HG03378 (cell line): ENCODE results near the gene CEP76.
A peak's percentile ranks its signal among the peaks of the same experiment; 100 is the strongest.

Source experiments
- ATAC-seq: cut with Tn5 transposase; IDR thresholded peaks from one replicate; pipeline ENCODE4 v1.9.1; 2021; ENCODE audit warnings: mild to moderate bottlenecking, moderate library complexity; ENCODE audit not compliant: unreplicated experiment

Gene CEP76, protein sequence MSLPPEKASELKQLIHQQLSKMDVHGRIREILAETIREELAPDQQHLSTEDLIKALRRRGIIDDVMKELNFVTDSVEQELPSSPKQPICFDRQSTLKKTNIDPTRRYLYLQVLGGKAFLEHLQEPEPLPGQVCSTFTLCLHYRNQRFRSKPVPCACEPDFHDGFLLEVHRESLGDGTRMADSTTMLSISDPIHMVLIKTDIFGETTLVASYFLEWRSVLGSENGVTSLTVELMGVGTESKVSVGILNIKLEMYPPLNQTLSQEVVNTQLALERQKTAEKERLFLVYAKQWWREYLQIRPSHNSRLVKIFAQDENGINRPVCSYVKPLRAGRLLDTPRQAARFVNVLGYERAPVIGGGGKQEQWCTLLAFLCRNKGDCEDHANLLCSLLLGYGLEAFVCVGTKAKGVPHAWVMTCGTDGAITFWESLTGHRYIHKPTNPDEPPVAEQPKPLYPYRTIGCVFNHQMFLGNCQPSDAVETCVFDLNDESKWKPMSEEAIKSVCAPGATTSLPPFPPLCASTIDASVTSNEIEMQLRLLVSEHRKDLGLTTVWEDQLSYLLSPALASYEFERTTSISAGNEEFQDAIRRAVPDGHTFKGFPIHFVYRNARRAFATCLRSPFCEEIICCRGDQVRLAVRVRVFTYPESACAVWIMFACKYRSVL

DNA sequence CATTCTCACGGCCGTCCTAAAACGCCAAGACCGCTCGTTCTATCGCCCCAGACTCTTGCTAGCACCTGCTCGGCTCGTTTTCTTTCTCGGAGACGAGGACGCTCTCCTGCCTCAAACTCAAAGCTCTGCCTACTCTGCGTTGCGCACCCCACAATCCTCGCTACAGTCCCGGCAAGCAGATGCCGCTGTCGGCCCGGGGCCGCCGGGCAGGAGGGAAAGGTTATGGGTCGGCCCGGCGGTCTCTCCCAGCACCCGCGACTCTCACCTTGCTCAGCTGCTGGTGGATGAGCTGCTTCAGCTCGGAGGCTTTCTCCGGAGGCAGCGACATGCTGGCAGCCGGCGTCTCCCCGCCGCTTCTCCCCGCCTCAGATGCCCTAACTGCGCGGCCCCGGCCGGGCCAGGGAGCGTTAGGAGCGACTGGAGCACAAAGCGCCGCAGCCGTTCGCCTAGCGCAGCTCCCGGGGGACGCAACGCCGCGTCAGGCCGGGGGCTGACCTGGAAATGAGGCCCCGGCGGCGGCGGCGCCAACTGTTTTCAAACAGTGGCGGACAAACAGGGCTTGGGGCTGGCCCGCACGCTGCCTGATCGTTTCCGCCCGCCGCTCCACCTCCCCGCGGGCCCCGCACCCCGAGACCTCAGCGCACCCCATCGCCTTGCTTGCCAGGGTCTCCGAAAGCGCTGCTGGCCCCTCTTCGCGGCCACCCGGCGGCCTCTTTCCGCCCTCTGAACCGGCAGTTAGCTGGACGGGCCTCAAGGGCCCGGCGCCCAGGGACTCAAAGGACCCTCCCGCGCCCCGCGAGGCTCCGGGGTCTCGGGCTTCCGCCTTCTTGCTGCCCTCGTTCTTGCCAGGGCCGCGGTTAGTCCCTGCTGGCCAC is at the start of gene CEP76, which contains the start of gene PSMG2:
Gene CEP76, minus strand, starts transcription at position 503 of the 875 bp plus-strand sequence. Its CDS starts 175 bp downstream, at position 328.
Gene PSMG2, plus strand, starts transcription at position 822 of the 875 bp plus-strand sequence. CDS start 66 bp downstream, outside the sequence.
- ATAC-seq = peak; percentile 61

DNA sequence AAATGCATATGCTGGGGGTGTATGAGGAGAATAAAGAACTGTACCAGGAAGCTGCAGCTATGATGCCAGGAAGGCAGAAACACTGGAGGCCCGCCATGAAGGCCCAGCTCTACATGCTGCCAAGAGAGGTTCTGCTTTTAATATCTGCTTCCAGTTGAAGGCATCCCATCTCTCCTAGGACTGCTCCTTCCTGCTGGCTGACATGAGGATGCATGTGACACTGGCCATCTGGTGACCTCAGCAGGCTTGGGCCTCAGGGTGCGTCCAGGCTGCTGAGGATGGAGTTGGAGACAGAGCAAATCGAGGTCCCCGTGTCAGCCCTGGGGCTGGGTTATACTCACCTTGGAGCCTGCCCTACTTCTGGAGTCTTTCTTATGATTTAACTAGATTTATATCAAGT is 49.4 kb upstream of the CEP76 start:
- no peak for ATAC-seq

DNA sequence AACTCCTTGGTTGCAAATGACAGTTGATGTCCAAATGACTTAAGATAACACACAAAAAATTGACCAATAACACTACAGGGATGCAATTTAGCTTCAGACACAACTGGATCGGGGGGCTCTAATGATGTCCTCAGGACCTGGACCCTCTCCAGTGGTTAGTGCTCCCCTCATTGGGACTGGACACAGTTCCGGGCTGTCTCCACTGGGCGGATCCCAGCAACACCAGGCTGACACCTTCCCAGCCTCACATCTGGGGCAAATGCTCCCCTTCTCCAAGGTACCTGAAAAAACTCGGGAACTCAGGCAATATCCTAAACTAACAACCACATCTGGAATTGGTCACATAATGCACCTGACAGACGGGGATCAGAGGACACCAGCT is 49.0 kb upstream of the CEP76 start:
- ATAC-seq = no peak

- ATAC-seq = no peak
These were observed 48.4 kb upstream of the CEP76 start for GRCh38 chr18:12750715-12751502.

GRCh38 chr18:12750076-12750714 is 47.7 kb upstream of the CEP76 start:
- no peak for ATAC-seq

DNA sequence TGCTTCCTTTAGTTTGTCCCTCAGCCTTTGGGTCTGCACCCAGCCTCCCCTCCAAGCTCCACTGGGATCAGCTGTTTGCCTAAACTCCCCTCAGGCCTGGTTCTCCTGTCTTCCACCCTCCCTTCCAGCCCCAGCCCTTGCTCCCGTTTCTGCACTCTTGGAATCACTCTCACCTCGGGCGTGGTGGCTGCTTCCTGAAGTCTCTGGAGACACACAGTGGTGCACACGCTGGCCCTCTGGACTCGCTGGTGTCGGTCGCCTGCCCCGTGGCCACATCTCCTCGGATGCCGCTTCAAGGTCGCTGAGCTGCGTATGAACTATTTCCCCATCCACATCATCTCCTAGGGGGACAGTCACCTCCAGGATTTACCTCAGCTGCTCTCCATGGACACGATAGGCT is 46.6 kb upstream of the CEP76 start:
- ATAC-seq = no peak

- no peak for ATAC-seq
These were observed 46.1 kb upstream of the CEP76 start for GRCh38 chr18:12748671-12749070.

DNA sequence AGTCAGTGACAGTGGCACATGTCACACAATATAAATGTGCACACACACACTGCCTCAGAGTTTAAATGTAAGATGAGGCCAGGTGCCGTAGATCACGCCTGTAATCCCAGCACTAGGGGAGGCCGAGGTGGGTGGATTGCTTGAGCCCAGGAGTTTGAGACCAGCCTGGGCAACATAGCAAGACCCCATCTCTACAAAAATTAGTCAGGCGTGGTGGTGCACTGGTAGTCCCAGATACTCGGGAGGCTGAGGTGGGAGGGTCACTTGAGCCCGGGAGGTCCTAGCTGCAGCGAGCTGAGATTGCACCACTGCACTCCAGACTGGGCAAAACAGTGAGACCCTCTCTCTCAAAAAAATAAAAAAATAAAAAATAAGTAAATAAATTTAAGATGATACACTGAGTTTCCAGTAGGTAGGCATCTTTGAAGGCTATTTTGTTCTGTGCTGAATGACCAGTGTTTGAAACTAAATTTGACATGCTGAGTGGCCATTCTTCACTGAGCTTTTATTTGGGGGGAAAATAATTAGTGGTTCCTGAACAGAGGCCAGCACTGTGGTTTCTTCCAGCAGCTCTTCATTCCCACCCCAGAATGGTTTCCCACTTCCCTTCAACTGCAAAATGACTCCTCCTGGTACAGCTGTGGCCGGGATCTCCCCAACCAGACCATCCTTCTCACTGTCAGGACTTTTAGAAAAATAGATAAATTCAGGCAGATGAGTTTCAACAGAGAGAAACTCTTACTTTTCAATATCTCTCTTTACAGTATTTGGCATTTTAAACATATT is 45.2 kb upstream of the CEP76 start:
- ATAC-seq = no peak

DNA sequence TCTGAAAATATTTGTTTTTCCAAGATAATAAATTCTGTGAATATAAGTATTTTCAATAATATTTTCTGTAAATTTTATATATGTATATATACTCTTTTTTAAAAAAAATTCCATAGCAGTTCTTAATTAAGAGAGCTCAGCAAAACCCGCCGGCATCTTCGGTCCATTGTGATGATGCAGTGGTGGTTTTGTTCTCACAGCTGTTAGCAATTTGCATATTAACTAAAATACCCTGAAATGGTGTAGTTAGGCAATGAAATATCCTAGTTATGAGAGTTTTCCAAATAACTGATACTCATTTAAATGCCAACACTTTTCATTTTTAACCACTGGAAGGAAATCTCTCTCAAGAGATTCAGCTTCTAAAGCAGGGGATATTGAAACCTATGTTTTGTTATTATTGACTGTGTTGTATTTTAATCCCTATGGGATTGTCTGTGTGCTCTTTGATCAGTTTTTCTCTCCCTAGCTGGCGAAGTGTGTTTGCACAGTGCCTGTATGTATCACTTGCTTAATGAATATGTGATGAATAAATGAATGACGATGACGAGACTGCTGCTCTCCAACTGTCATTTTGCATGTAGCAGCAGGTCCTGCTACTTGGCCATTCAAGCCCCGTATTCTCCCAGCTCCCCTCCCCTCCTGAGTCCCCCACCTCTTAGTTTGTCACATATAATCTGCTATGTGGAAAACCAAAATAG is 42.7 kb upstream of the CEP76 start:
- ATAC-seq = no peak

- no peak for ATAC-seq
These were observed 41.6 kb upstream of the CEP76 start for GRCh38 chr18:12744103-12744502.

GRCh38 chr18:12742453-12742852 is 39.9 kb upstream of the CEP76 start:
- ATAC-seq = no peak

- ATAC-seq = no peak
These were observed 38.8 kb upstream of the CEP76 start for GRCh38 chr18:12741351-12741750.

DNA sequence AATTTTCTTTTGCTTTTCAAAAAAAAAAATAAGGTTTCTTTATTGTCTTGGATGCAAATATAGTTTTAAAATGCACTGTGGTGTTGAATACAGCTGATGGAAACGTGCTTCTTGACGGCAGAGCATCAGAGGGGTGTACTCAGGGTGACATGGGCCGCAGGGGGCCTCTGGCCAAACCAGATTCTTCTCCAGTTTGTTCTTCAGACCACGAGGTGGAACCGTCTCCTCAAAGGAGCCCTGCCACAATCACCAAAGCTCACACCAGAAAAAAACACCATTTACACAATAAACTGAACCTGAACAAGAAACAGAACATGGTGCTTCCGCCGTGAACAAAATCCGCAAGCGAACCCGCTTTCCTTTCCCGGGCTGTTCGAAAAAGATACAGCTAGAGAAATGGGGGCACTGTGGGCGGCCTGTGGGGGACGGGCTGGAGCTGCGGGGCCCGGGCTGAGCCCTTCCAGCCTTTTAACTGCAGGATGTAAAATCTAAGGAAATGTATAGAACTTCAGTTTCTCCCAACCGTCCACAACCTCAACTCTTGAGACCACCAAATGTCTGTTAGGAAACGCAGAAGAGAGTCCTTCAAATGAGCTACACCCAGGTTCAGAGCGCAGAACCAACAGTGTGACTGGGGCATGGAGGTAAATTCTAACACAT is 34.9 kb upstream of the CEP76 start:
- no peak for ATAC-seq

GRCh38 chr18:12726774-12727550 is 24.4 kb upstream of the CEP76 start:
- no peak for ATAC-seq

DNA sequence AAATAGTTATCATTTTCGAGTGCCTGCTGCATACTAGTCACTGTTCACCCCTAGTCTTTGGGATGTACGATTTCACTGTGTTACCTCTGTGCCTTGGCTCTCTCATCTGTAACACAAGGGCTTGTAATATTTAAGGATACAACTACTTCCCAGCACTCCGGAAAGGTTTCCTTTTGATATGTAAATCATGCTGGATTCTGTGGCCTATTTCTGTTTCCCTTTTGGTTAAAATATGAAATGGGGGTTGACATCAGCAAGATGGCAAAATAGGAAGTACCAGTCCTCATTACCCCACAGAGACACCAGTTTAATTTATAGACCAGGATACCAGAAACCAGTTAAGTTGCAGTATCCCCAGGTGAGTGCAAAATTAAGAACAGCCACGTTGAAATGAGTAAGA is 23.8 kb upstream of the CEP76 start:
- ATAC-seq = no peak

DNA sequence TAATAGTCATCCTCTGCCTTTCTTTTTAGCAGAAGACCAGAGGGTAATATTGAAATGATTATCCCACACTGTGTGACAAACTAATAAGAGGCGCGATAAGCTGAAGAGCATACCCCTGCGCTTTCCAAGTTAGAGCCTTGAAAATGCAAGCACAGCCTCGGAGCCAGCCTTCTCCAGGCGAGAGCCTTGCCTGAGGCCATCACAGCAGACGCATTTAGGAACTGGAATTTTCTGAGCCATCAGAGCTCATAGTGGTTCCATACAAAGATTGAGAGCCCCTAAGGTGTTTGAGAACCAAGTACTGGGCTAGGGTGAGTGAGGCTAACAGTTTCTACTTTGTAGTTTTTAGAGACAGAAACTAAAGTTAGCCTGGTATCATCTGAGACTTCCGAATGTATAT is 20.2 kb upstream of the CEP76 start:
- no peak for ATAC-seq

GRCh38 chr18:12721495-12722275 is 19.2 kb upstream of the CEP76 start:
- ATAC-seq = no peak
